ENCODE results near the gene ARRB1. TPM values are rescaled to one million over a fixed set of nuclear protein-coding genes. Genes with fewer than 3 reads are reported as not detected.

Gene ARRB1
- total and polyA plus RNA-seq, 9 of the 15 experiments (the other 6 are each of a cell fraction or from before 2014, with no cell fraction given): 6.6 to 45.4 (median 28.5) TPM

DNA sequence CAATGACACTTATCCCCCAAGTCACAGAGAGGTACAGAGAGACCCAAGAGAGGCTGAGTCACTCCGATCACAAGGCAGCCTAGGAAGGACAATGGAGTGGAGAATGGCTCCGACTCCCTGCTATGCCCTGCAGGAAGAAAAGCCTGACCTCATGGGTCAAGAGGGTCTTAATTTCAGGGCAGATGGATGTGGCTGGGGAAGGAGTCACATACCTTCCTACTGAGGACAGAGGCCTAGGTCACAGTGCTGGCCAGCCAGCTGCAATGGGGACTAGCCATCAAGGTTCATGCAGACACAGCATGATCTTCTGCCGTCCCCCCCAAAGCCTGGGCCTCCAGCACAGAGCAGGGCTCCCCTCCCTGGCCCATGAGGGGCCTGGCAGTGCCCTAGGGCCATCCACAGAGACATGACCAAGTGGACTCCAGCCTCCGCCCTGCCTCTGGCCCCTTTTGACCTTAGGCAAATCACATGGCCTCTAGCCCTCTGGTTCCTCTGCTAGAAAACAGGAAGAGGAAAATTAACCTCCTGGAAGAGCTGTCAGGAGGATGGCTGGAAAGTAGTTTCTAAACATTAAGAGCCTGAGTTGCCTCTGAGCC, 1.8 kb downstream of the ARRB1 start (continued):
- TF ChIP-seq, protein P1, sequence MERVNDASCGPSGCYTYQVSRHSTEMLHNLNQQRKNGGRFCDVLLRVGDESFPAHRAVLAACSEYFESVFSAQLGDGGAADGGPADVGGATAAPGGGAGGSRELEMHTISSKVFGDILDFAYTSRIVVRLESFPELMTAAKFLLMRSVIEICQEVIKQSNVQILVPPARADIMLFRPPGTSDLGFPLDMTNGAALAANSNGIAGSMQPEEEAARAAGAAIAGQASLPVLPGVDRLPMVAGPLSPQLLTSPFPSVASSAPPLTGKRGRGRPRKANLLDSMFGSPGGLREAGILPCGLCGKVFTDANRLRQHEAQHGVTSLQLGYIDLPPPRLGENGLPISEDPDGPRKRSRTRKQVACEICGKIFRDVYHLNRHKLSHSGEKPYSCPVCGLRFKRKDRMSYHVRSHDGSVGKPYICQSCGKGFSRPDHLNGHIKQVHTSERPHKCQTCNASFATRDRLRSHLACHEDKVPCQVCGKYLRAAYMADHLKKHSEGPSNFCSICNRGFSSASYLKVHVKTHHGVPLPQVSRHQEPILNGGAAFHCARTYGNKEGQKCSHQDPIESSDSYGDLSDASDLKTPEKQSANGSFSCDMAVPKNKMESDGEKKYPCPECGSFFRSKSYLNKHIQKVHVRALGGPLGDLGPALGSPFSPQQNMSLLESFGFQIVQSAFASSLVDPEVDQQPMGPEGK (CRISPR knock-in tag; IDR thresholded peaks at IDR 0.05; ENCODE audit: borderline replicate concordance): no peak
- TF ChIP-seq ZNF445 (CRISPR knock-in tag; IDR thresholded peaks at IDR 0.05; ENCODE audit: low read depth) (no peak), BMI1 (IDR thresholded peaks at IDR 0.05; ENCODE audit: low read length) (no peak), HNRNPL (IDR thresholded peaks at IDR 0.05; ENCODE audit: low read depth, low read length) (no peak), SFPQ (IDR thresholded peaks at IDR 0.05; ENCODE audit: low read depth, low read length) (no peak), NFXL1 (CRISPR knock-in tag; IDR thresholded peaks at IDR 0.05) (no peak), RAD21 (CRISPR knock-in tag; conservative IDR thresholded peaks at IDR 0.05 in 1 of 2, IDR thresholded peaks at IDR 0.05 in 1 of 2) (no peak), DMBX1 (CRISPR knock-in tag; IDR thresholded peaks at IDR 0.05; ENCODE audit: borderline replicate concordance) (peak; percentile 33; the same call in 1 of the 2 replicates), NEUROD1 (IDR thresholded peaks at IDR 0.05; ENCODE audit: borderline replicate concordance, low read depth, low read length, partially characterized antibody) (no peak), ZNF699 (CRISPR knock-in tag; IDR thresholded peaks at IDR 0.05; ENCODE audit: insufficient replicate concordance) (no peak), SMARCA5 (IDR thresholded peaks at IDR 0.05) (no peak), ATF7 (IDR thresholded peaks at IDR 0.05) (no peak), POLR2AphosphoS5 (IDR thresholded peaks at IDR 0.05; ENCODE audit: control insufficient read depth, insufficient read depth, low read depth, low read length) (no peak), ZHX1 (conservative IDR thresholded peaks at IDR 0.05; ENCODE audit: low read length) (no peak), GTF2E2 (tag; IDR thresholded peaks at IDR 0.05) (no peak), ZNF121 (CRISPR knock-in tag; conservative IDR thresholded peaks at IDR 0.05) (no peak)
- TF ChIP-seq, protein P2, sequence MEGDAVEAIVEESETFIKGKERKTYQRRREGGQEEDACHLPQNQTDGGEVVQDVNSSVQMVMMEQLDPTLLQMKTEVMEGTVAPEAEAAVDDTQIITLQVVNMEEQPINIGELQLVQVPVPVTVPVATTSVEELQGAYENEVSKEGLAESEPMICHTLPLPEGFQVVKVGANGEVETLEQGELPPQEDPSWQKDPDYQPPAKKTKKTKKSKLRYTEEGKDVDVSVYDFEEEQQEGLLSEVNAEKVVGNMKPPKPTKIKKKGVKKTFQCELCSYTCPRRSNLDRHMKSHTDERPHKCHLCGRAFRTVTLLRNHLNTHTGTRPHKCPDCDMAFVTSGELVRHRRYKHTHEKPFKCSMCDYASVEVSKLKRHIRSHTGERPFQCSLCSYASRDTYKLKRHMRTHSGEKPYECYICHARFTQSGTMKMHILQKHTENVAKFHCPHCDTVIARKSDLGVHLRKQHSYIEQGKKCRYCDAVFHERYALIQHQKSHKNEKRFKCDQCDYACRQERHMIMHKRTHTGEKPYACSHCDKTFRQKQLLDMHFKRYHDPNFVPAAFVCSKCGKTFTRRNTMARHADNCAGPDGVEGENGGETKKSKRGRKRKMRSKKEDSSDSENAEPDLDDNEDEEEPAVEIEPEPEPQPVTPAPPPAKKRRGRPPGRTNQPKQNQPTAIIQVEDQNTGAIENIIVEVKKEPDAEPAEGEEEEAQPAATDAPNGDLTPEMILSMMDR (IDR thresholded peaks at IDR 0.05 in 2 of 3, conservative IDR thresholded peaks at IDR 0.05 in 1 of 3; ENCODE audit: insufficient read depth in 2 of 3, low read depth in 1 of 3, low read length in 3 of 3): no peak
